B cell (primary cell): ENCODE data around the gene NDUFS6.

Source experiments
- EZH2 ChIP-seq: IDR thresholded peaks from 2 replicates; pipeline ENCODE4 v1.6.1; 2012; ENCODE audit warnings: borderline replicate concordance, low read depth, mild to moderate bottlenecking, moderate library complexity, low read length; ENCODE audit not compliant: insufficient read depth, poor library complexity, severe bottlenecking
- TF ChIP-seq, protein P1 (sequence below): fragments of 200-600 bp; IDR thresholded peaks from one replicate; pipeline ENCODE4 v1.8.0; 2022; ENCODE audit warnings: antibody characterized with exemption, mild to moderate bottlenecking

DNA sequence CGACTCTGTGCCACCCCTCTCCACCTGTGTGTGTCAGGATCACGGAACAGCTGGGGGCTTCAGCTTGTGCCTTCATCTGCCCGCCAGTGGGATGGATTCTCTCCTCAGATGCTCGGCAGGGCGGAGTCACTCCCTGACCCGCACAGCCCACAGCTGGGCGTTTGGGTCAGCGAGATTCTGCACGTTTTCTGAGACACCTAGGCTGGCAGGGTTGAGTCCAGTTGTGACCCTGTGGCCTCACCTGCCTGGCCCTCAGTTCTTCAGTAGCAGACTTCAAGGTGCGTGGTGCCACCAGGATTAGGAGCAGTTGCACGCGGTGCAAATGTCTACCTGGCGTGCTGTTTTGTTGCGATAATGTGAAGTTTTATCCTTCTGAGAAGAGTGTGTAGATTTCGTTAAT is 5.0 kb downstream of the NDUFS6 start:
- TF ChIP-seq, protein P1, sequence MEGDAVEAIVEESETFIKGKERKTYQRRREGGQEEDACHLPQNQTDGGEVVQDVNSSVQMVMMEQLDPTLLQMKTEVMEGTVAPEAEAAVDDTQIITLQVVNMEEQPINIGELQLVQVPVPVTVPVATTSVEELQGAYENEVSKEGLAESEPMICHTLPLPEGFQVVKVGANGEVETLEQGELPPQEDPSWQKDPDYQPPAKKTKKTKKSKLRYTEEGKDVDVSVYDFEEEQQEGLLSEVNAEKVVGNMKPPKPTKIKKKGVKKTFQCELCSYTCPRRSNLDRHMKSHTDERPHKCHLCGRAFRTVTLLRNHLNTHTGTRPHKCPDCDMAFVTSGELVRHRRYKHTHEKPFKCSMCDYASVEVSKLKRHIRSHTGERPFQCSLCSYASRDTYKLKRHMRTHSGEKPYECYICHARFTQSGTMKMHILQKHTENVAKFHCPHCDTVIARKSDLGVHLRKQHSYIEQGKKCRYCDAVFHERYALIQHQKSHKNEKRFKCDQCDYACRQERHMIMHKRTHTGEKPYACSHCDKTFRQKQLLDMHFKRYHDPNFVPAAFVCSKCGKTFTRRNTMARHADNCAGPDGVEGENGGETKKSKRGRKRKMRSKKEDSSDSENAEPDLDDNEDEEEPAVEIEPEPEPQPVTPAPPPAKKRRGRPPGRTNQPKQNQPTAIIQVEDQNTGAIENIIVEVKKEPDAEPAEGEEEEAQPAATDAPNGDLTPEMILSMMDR: no peak
- TF ChIP-seq EZH2: no peak
